ENCODE measurements around the gene POLE. TPM values are rescaled to one million over a fixed set of nuclear protein-coding genes. Genes with fewer than 3 reads are reported as not detected.

The POLE gene
- total and polyA plus RNA-seq, 8 donors = 29.2 to 60.5 (median 56.0) TPM

DNA sequence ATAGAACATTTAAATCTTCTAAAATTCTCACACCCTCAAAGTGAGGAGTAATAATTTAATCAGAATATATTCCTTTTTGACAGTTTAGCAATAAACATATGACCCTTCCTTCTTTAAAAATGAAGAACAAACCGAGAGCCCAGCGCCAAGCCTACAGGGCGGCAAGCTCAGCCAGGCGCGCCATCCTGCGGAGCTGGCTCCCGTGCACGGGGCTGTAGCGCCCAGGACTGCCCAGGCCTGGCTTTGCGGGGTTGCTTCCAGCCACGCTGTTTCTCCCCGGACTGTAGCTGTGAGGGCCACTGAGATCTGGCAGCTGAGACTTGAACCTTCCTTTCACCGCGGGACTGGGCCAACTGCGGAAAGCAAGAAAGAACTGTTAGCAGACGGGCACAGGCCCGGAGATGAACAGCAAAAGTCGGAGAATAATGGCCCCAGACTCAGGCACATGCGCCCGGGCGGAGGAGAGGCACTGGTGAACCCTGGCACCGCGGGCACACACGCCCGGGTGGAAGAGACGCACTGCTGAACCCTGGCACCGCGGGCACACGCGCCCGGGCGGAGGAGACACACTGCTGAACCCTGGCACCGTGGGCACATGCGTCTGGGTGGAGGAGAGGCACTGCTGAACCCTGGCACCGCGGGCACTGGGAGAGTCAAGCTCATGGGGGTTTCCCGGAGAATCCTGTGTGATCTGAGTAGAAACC is 40.1 kb upstream of the POLE start:
- no peak overlapping the region for H3K4me3 ChIP-seq
- intact Hi-C loops (cut with DNase I) = no loop called here
- no peaks in the 10 kb centered on the region for H3K27me3 ChIP-seq
- H3K4me1 ChIP-seq = no peaks in the 10 kb centered on the region
- H3K9me3 ChIP-seq = no peaks in the 10 kb centered on the region
- H3K27ac ChIP-seq = no peak overlapping the region
- ATAC-seq (peak; percentile 37), DNase-seq (peak in 1 of 4 donors; percentile 67)
- H3K36me3 ChIP-seq = peaks cover 0 to 97% of the 10 kb centered on the region in 2 donors
- TF ChIP-seq, protein P1, sequence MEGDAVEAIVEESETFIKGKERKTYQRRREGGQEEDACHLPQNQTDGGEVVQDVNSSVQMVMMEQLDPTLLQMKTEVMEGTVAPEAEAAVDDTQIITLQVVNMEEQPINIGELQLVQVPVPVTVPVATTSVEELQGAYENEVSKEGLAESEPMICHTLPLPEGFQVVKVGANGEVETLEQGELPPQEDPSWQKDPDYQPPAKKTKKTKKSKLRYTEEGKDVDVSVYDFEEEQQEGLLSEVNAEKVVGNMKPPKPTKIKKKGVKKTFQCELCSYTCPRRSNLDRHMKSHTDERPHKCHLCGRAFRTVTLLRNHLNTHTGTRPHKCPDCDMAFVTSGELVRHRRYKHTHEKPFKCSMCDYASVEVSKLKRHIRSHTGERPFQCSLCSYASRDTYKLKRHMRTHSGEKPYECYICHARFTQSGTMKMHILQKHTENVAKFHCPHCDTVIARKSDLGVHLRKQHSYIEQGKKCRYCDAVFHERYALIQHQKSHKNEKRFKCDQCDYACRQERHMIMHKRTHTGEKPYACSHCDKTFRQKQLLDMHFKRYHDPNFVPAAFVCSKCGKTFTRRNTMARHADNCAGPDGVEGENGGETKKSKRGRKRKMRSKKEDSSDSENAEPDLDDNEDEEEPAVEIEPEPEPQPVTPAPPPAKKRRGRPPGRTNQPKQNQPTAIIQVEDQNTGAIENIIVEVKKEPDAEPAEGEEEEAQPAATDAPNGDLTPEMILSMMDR (IDR thresholded peaks at IDR 0.05) = no peak

DNA sequence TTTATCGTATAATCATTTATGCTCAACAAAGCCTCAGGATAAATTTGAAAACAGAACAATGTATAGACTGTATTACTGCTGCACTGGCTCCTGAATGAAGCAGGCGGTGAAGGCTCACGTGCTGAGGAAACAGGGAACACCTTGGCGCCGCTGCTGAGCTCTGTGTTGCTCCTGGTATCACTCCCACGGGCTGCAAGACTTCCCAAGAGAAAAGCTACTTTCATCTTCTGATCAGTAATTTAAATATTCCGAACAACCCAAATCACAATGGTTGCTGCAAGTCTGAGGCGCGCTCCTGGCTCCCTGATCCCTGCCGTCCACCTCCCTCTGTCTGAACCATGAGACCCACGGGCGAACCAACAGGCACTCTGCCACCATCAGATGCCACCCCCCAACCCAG is 39.2 kb upstream of the POLE start:
- TF ChIP-seq, protein P1 (IDR thresholded peaks at IDR 0.05) = no peak

GRCh38 chr12:132724506-132725241 is 37.5 kb upstream of the POLE start:
- Histone ChIP-seq H3K4me3 (no peak overlapping the region), H3K4me1 (no peaks in the 10 kb centered on the region), H3K9me3 (no peaks in the 10 kb centered on the region), H3K27ac (no peak overlapping the region), H3K27me3 (no peaks in the 10 kb centered on the region), H3K36me3 (peaks cover 0 to 97% of the 10 kb centered on the region in 2 donors)
- peak in 1 of 4 donors; percentile 47 for DNase-seq
- intact Hi-C loops (cut with DNase I) = no loop called here
- no peak for ATAC-seq
- TF ChIP-seq, protein P1 (IDR thresholded peaks at IDR 0.05) = no peak

More for the DNA sequence above, 39.2 kb upstream of the POLE start:
- Histone ChIP-seq H3K36me3 (peaks cover 0 to 97% of the 10 kb centered on the region in 2 donors), H3K27ac (no peak overlapping the region), H3K9me3 (no peaks in the 10 kb centered on the region), H3K27me3 (no peaks in the 10 kb centered on the region), H3K4me1 (no peaks in the 10 kb centered on the region), H3K4me3 (no peak overlapping the region)
- ATAC-seq = no peak
- intact Hi-C loops (cut with DNase I) = no loop called here
- peak in 1 of 4 donors; percentile 37 for DNase-seq

- Histone ChIP-seq H3K4me1 (no peaks in the 10 kb centered on the region), H3K4me3 (no peak overlapping the region), H3K36me3 (peaks cover 0 to 100% of the 10 kb centered on the region in 2 donors), H3K9me3 (no peaks in the 10 kb centered on the region), H3K27me3 (no peaks in the 10 kb centered on the region), H3K27ac (no peak overlapping the region)
- ATAC-seq (no peak), DNase-seq (no peak)
- TF ChIP-seq, protein P1 (IDR thresholded peaks at IDR 0.05) = no peak
- intact Hi-C loops (cut with DNase I) = no loop called here
These were observed 36.6 kb upstream of the POLE start for GRCh38 chr12:132723764-132724140.

GRCh38 chr12:132723015-132723763 is 36.0 kb upstream of the POLE start:
- intact Hi-C loops (cut with DNase I) = no loop called here
- DNase-seq (peak in 1 of 4 donors; percentile 61), ATAC-seq (no peak)
- TF ChIP-seq, protein P1 (IDR thresholded peaks at IDR 0.05) = no peak
- H3K4me1 ChIP-seq = no peaks in the 10 kb centered on the region
- H3K9me3 ChIP-seq = no peaks in the 10 kb centered on the region
- H3K27ac ChIP-seq = no peak overlapping the region
- no peak overlapping the region for H3K4me3 ChIP-seq
- peaks cover 0 to 97% of the 10 kb centered on the region in 2 donors for H3K36me3 ChIP-seq
- no peaks in the 10 kb centered on the region for H3K27me3 ChIP-seq
